GM12878 (cell line): ENCODE results near the gene TAS2R39. TPM values are rescaled to one million over a fixed set of nuclear protein-coding genes. Genes with fewer than 3 reads are reported as not detected.

Source experiments
- ATAC-seq: fragments of 200-7000 bp; cut with Tn5 transposase; 3 replicates; pipeline ENCODE4 v1.9.1; 2020; ENCODE audit warnings: mild to moderate bottlenecking, moderate library complexity
- BruUV-seq: library from RNA; stranded (reverse); fragments of 400-500 nt; replicated peaks from 2 replicates; lab custom pipeline; 2021; lab: Mats Ljungman, UMichigan
- CTCF ChIA-PET: fragments of 300-600 bp; sonication (Branson Sonifier 250); formaldehyde crosslinking; extraction: SDS; loops from one replicate; lab custom pipeline; 2021; ENCODE audit warnings: inconsistent platforms; lab: Yijun Ruan, JAX
- POLR2A ChIA-PET: fragments of 350-600 bp; formaldehyde crosslinking; extraction: SDS; loops from one replicate; lab custom pipeline; 2021; ENCODE audit warnings: inconsistent platforms; lab: Charles Lee
- RAD21 ChIA-PET: fragments of 300-600 bp; sonication (Branson Sonifier 250); formaldehyde crosslinking; loops from one replicate; lab custom pipeline; 2023; ENCODE audit warnings: antibody characterized with exemption; ENCODE audit not compliant: unreplicated experiment; lab: Charles Lee
- SMC1A ChIA-PET: fragments of 300-600 bp; sonication (Branson Sonifier 250); formaldehyde crosslinking; loops from one replicate; lab custom pipeline; 2023; ENCODE audit not compliant: unreplicated experiment, uncharacterized antibody; lab: Charles Lee
- DNase-seq: peaks from one replicate; pipeline ENCODE4 v3.0.0-alpha.2; 2011; ENCODE audit warnings: low read depth, low spot score
- FAIRE-seq: peaks from 3 replicates; lab custom pipeline; 2011; peaks lifted over from hg19 to GRCh38; lab: Jason Lieb, UNC
- H2AFZ ChIP-seq: 2 replicates; pipeline ENCODE4 v1.6.0; 2011; ENCODE audit warnings: low read depth, low read length, control low read depth; ENCODE audit not compliant: control insufficient read depth
- H3K27ac ChIP-seq: 2 replicates; pipeline ENCODE4 v1.5.1; 2011; ENCODE audit warnings: control low read depth; ENCODE audit not compliant: control insufficient read depth, insufficient read depth
- H3K27me3 ChIP-seq, 2 experiments: replicated peaks in 1 of 2; 2 replicates each; pipeline versions ENCODE4 v1.6.0 to v1.6.1; 2011; ENCODE audit warnings: low read length in 1 of 2; ENCODE audit not compliant: control insufficient read depth in 2 of 2, insufficient read depth in 2 of 2
- H3K36me3 ChIP-seq, 2 experiments: 2 replicates each; pipeline ENCODE4 v1.5.1; 2011; ENCODE audit warnings: low read length in 1 of 2; ENCODE audit not compliant: control insufficient read depth in 2 of 2, insufficient read depth in 2 of 2
- H3K4me1 ChIP-seq: 2 replicates; pipeline ENCODE4 v1.6.1; 2011; ENCODE audit warnings: mild to moderate bottlenecking, low read length, moderate library complexity, mixed read lengths; ENCODE audit not compliant: control insufficient read depth, insufficient read depth
- H3K4me2 ChIP-seq: 2 replicates; pipeline ENCODE4 v1.6.0; 2011; ENCODE audit warnings: control low read depth; ENCODE audit not compliant: control insufficient read depth, insufficient read depth
- H3K4me3 ChIP-seq: fragments of 200-600 bp; sonication (generic); 2 replicates; pipeline ENCODE4 v1.5.1; 2016
- H3K79me2 ChIP-seq: 2 replicates; pipeline ENCODE4 v1.6.0; 2011; ENCODE audit warnings: low read length; ENCODE audit not compliant: control insufficient read depth, insufficient read depth
- H3K9ac ChIP-seq: 2 replicates; pipeline ENCODE4 v1.8.0; 2011; ENCODE audit warnings: low read length, control low read depth, mixed read lengths; ENCODE audit not compliant: control insufficient read depth, insufficient read depth
- H3K9me3 ChIP-seq: replicated peaks from 3 replicates; pipeline ENCODE4 v1.5.1; 2011; ENCODE audit warnings: mild to moderate bottlenecking, low read length; ENCODE audit not compliant: control insufficient read depth, insufficient read depth
- H4K20me1 ChIP-seq: 2 replicates; pipeline ENCODE4 v1.6.0; 2011; ENCODE audit not compliant: control insufficient read depth, insufficient read depth
- HCFC1 ChIP-seq: fragments of 150-350 bp; IDR thresholded peaks from 2 replicates; pipeline ENCODE4 v1.6.1; 2014; ENCODE audit warnings: low read length
- MTA2 ChIP-seq: fragments of 450-650 bp; IDR thresholded peaks from 2 replicates; pipeline ENCODE4 v1.6.1; 2016; ENCODE audit warnings: low read depth, mild to moderate bottlenecking, moderate library complexity
- NRF1 ChIP-seq: conservative IDR thresholded peaks from 2 replicates; pipeline ENCODE4 v1.6.1; 2011; ENCODE audit warnings: mild to moderate bottlenecking, low read depth, low read length, improper control_type of control experiment
- PML ChIP-seq: IDR thresholded peaks from 2 replicates; pipeline ENCODE4 v1.6.1; 2012; ENCODE audit warnings: low read length, inconsistent platforms
- RELA ChIP-seq: fragments of 450-650 bp; IDR thresholded peaks from 2 replicates; pipeline ENCODE4 v1.8.0; 2014; ENCODE audit warnings: borderline replicate concordance; ENCODE audit not compliant: partially characterized antibody
- SPI1 ChIP-seq: IDR thresholded peaks from 2 replicates; pipeline ENCODE4 v1.6.1; 2011; ENCODE audit warnings: low read depth, mild to moderate bottlenecking, low read length, moderate library complexity, borderline replicate concordance; ENCODE audit not compliant: insufficient read depth
- TBL1XR1 ChIP-seq: IDR thresholded peaks from 2 replicates; pipeline ENCODE4 v1.6.1; 2012; ENCODE audit warnings: low read depth, low read length, improper control_type of control experiment
- YY1 ChIP-seq: IDR thresholded peaks from 2 replicates; pipeline ENCODE4 v1.6.1; 2011; ENCODE audit warnings: low read depth, mild to moderate bottlenecking, low read length
- WGBS: methylation state at CpG from one replicate; pipeline ENCODE4 v1.1.6; 2016; ENCODE audit warnings: low lambda C conversion rate; ENCODE audit not compliant: insufficient replicate concordance, insufficient coverage; ENCODE audit errors: missing lambda C conversion rate; 5-methylcytosine and 5-hydroxymethylcytosine counted together
- in situ Hi-C: fragments of 300-500 bp; cut with MboI; formaldehyde crosslinking; loops from 9 replicates; pipeline ENCODE4 v1.14.3; 2018; ENCODE audit warnings: mixed read lengths
- intact Hi-C: fragments of 100-400 bp; cut with micrococcal nuclease; formaldehyde crosslinking; loops from one replicate; pipeline ENCODE4 v1.14.2; 2022; ENCODE audit not compliant: unreplicated experiment
- polyA plus RNA-seq, 11 experiments: library from polyadenylated mRNA; depleted of rRNA in 4 of 11; unstranded in 6 of 11; stranded (reverse) in 5 of 11; fragments of >200 nt; fragmentation: Nextera tagmentation in 4 of 11; fragmentation: Illumina TruSeq in 1 of 11; extraction: Ambion mirVana in 4 of 11; extraction: Trizol in 1 of 11; gene quantifications; 1 replicate in 1 of 11; 2 replicates in 10 of 11; pipeline versions ENCODE4 v1.2.1 to v1.2.3, GENCODE V29; 2011 to 2016; ENCODE audit warnings: inconsistent platforms in 2 of 11, missing spikeins in 2 of 11, low read depth in 1 of 11
- total RNA-seq, 4 experiments: library from RNA; depleted of rRNA in 3 of 4; stranded (reverse); fragments of >200 nt in 3 of 4; fragmentation: Illumina TruSeq in 1 of 4; extraction: Trizol in 1 of 4; gene quantifications; 2 replicates each; pipeline versions ENCODE4 v1.2.1 to v1.2.3, GENCODE V29; 2013 to 2021
- TF ChIP-seq, protein P1 (sequence below): IDR thresholded peaks from 2 replicates; pipeline ENCODE4 v1.6.1; 2012; ENCODE audit warnings: low read depth, low read length, improper control_type of control experiment
- TF ChIP-seq, protein P2 (sequence below): fragments of 450-650 bp; formaldehyde crosslinking; IDR thresholded peaks from 2 replicates; pipeline ENCODE4 v1.4.0; 2022; ENCODE audit warnings: mild to moderate bottlenecking, moderate library complexity

The TAS2R39 gene
- total and polyA plus RNA-seq, 10 of the 15 experiments (the other 5 are each of a cell fraction or from before 2014, with no cell fraction given), result not detected

DNA sequence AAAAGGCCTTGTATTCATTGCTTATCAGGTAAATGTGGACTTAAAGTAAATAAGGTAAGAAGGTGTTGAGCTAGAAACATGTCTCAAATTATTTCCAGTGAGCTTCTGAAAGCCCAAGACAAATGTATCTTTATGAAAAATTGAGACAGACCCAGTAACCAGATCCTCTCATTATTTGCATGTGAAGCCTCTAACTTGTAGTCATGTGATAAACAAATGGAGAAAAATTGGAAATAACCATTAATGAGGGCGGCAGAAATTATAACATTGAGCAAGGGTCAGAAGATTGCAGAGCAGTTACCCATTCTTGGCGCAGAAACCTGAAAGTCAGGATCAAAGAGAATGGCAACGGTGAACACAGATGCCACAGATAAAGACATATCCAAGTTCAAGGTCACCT lies 38.5 kb downstream of the TAS2R39 start, which contains the start of gene TAS2R40:
Gene TAS2R40 (plus strand): TSS at position 301 of the 400 bp plus-strand sequence. CDS start 42 bp downstream, at position 343.
- FAIRE-seq, result no peak
- POLR2A ChIA-PET, result no interaction called here

More for the DNA sequence above, 38.5 kb downstream of the TAS2R39 start, which contains the start of gene TAS2R40:
- BruUV-seq, result no TSS peak
- DNase-seq, result no peak
- Histone ChIP-seq H3K9me3 (no peaks in the 10 kb centered on the region), H3K27me3 (peaks cover 0 to 6% of the 10 kb centered on the region in 2 experiments), H2AFZ (no peak within 1 kb of the TSS), H3K79me2 (no peaks in the 10 kb centered on the region), H3K36me3 (no peaks in the 10 kb centered on the region), H4K20me1 (no peaks in the 10 kb centered on the region), H3K4me3 (no peak within 1 kb of the TSS), H3K4me1 (no peaks in the 10 kb centered on the region), H3K4me2 (no peak within 1 kb of the TSS), H3K9ac (no peak within 1 kb of the TSS), H3K27ac (no peak within 1 kb of the TSS)
- intact Hi-C loops, result no loop called here
- RAD21 ChIA-PET, result interaction anchor here (2.8 kb wide), 1 partner anchor 213 kb away, joined by 10 read pairs; no protein-coding TSS in a partner anchor
- no peak for TF ChIP-seq NRF1
- TF ChIP-seq, protein P1, sequence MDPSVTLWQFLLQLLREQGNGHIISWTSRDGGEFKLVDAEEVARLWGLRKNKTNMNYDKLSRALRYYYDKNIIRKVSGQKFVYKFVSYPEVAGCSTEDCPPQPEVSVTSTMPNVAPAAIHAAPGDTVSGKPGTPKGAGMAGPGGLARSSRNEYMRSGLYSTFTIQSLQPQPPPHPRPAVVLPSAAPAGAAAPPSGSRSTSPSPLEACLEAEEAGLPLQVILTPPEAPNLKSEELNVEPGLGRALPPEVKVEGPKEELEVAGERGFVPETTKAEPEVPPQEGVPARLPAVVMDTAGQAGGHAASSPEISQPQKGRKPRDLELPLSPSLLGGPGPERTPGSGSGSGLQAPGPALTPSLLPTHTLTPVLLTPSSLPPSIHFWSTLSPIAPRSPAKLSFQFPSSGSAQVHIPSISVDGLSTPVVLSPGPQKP, result no peak
- TF ChIP-seq HCFC1, result no peak
- TF ChIP-seq, protein P2, sequence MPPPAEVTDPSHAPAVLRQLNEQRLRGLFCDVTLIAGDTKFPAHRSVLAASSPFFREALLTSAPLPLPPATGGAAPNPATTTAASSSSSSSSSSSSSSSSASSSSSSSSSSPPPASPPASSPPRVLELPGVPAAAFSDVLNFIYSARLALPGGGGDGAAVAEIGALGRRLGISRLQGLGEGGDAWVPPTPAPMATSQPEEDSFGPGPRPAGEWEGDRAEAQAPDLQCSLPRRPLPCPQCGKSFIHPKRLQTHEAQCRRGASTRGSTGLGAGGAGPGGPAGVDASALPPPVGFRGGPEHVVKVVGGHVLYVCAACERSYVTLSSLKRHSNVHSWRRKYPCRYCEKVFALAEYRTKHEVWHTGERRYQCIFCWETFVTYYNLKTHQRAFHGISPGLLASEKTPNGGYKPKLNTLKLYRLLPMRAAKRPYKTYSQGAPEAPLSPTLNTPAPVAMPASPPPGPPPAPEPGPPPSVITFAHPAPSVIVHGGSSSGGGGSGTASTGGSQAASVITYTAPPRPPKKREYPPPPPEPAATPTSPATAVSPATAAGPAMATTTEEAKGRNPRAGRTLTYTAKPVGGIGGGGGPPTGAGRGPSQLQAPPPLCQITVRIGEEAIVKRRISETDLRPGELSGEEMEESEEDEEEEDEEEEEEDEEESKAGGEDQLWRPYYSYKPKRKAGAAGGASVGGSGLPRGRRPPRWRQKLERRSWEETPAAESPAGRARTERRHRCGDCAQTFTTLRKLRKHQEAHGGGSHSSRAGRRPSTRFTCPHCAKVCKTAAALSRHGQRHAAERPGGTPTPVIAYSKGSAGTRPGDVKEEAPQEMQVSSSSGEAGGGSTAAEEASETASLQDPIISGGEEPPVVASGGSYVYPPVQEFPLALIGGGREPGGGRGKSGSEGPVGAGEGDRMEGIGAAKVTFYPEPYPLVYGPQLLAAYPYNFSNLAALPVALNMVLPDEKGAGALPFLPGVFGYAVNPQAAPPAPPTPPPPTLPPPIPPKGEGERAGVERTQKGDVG, result no peak
- no peak for TF ChIP-seq MTA2
- TF ChIP-seq PML, result no peak
- no peak for TF ChIP-seq TBL1XR1
- no peak for TF ChIP-seq SPI1
- no peak for TF ChIP-seq RELA
- no peak for TF ChIP-seq YY1
- ATAC-seq, result no peak
- CTCF ChIA-PET, result interaction anchor here (0.7 to 11.5 kb wide), 2 partner anchors 214 to 516 kb away, joined by 3 to 434 read pairs; no protein-coding TSS in a partner anchor
- WGBS, result 43% methylated on average over 3 of the region's 3 CpGs
- SMC1A ChIA-PET, result interaction anchor here (1.1 to 2.2 kb wide), 3 partner anchors 19 to 221 kb away, joined by 4 to 7 read pairs (median 5); no protein-coding TSS in a partner anchor
- in situ Hi-C loops, result no loop called here
